ENCODE data around the gene TRAF4. TPM values are rescaled to one million over a fixed set of nuclear protein-coding genes. Genes with fewer than 3 reads are reported as not detected.

The TRAF4 gene
- total and polyA plus RNA-seq, 9 of the 15 experiments (the other 6 are each of a cell fraction or from before 2014, with no cell fraction given), result 2.4 to 147 (median 72.4) TPM

DNA sequence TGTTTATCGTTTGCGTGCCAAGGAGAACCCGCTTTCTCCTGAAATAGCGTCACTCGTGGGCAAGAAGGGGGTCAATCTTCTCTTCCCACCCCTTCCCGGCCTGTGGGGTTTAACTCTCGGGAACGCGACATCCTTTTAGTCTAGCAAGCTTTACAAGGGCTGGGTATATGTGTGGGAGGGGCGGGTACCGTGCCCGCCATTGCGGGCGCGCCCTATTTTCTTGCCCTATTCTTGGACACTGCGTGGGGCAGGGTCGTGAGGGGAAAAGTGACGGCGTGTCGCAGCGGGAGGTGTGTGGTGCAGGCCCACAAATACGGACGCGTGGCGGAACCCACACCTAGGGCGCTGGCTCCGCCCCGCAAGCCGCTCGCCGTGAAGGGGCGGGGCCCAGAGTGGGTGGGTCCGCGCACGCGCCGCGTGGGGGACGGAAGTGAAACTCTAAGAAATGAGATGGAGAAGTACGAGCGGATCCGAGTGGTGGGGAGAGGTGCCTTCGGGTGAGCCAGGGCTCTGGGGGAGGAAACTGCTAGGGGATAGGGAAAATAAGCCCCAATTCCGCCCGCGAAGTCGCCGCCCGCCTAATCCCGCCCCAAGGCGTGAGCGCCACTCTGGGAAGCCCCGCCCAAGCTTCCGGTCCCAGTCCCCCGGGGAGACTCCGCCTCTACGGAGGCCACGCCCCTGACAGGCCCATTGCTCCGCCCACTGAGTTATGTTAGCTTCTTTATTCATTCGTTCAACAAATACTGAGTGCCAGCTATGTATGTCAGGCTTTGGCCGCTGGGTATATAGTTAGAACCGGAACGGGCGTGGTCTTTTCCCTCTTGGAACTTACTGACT lies 15.2 kb upstream of the TRAF4 start, which contains the start of gene NEK8 (continued):
- TF ChIP-seq KDM4B (IDR thresholded peaks at IDR 0.05; ENCODE audit: borderline replicate concordance in 2 of 2, low read depth in 1 of 2) (peak in 1 of 2 experiments; percentile 11; a peak in 1 of 4 replicates), TEAD1 (CRISPR knock-in tag; IDR thresholded peaks at IDR 0.05) (peak in 1 of 2 experiments; percentile 76; a peak in 1 of 4 replicates), ZNF431 (CRISPR knock-in tag; IDR thresholded peaks at IDR 0.05) (0 out of 2 replicates have a peak, but pooled peaks have one; percentile 36), RBFOX2 (IDR thresholded peaks at IDR 0.05; ENCODE audit: low read depth, low read length) (peak; percentile 95), MAZ (CRISPR knock-in tag; conservative IDR thresholded peaks at IDR 0.05 in 1 of 2, IDR thresholded peaks at IDR 0.05 in 1 of 2) (peak in 1 of 2 experiments; percentile 75), SMARCA4 (IDR thresholded peaks at IDR 0.05) (0 out of 2 replicates have a peak, but pooled peaks have one; percentile 23), PCBP1 (IDR thresholded peaks at IDR 0.05; ENCODE audit: low read depth, low read length, poor library complexity, severe bottlenecking) (peak; percentile 86), ZNF143 (CRISPR knock-in tag; IDR thresholded peaks at IDR 0.05) (peak; percentile 47), ZBTB7A (IDR thresholded peaks at IDR 0.05; ENCODE audit: borderline replicate concordance, control insufficient read depth, low read depth, low read length) (peak; percentile 78; the same call in 1 of the 2 replicates), PML (IDR thresholded peaks at IDR 0.05; ENCODE audit: low read length) (peak; percentile 71), POLR2A (conservative IDR thresholded peaks at IDR 0.05) (peak; percentile 91)
- TF ChIP-seq, protein P1, sequence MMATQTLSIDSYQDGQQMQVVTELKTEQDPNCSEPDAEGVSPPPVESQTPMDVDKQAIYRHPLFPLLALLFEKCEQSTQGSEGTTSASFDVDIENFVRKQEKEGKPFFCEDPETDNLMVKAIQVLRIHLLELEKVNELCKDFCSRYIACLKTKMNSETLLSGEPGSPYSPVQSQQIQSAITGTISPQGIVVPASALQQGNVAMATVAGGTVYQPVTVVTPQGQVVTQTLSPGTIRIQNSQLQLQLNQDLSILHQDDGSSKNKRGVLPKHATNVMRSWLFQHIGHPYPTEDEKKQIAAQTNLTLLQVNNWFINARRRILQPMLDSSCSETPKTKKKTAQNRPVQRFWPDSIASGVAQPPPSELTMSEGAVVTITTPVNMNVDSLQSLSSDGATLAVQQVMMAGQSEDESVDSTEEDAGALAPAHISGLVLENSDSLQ (IDR thresholded peaks at IDR 0.05), result peak; percentile 88
- TF ChIP-seq, protein P2, sequence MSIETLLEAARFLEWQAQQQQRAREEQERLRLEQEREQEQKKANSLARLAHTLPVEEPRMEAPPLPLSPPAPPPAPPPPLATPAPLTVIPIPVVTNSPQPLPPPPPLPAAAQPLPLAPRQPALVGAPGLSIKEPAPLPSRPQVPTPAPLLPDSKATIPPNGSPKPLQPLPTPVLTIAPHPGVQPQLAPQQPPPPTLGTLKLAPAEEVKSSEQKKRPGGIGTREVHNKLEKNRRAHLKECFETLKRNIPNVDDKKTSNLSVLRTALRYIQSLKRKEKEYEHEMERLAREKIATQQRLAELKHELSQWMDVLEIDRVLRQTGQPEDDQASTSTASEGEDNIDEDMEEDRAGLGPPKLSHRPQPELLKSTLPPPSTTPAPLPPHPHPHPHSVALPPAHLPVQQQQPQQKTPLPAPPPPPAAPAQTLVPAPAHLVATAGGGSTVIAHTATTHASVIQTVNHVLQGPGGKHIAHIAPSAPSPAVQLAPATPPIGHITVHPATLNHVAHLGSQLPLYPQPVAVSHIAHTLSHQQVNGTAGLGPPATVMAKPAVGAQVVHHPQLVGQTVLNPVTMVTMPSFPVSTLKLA (conservative IDR thresholded peaks at IDR 0.05), result no peak
- TF ChIP-seq, protein P3, sequence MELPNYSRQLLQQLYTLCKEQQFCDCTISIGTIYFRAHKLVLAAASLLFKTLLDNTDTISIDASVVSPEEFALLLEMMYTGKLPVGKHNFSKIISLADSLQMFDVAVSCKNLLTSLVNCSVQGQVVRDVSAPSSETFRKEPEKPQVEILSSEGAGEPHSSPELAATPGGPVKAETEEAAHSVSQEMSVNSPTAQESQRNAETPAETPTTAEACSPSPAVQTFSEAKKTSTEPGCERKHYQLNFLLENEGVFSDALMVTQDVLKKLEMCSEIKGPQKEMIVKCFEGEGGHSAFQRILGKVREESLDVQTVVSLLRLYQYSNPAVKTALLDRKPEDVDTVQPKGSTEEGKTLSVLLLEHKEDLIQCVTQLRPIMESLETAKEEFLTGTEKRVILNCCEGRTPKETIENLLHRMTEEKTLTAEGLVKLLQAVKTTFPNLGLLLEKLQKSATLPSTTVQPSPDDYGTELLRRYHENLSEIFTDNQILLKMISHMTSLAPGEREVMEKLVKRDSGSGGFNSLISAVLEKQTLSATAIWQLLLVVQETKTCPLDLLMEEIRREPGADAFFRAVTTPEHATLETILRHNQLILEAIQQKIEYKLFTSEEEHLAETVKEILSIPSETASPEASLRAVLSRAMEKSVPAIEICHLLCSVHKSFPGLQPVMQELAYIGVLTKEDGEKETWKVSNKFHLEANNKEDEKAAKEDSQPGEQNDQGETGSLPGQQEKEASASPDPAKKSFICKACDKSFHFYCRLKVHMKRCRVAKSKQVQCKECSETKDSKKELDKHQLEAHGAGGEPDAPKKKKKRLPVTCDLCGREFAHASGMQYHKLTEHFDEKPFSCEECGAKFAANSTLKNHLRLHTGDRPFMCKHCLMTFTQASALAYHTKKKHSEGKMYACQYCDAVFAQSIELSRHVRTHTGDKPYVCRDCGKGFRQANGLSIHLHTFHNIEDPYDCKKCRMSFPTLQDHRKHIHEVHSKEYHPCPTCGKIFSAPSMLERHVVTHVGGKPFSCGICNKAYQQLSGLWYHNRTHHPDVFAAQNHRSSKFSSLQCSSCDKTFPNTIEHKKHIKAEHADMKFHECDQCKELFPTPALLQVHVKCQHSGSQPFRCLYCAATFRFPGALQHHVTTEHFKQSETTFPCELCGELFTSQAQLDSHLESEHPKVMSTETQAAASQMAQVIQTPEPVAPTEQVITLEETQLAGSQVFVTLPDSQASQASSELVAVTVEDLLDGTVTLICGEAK (IDR thresholded peaks at IDR 0.05), result peak; percentile 80
- TF ChIP-seq, protein P3 (CRISPR knock-in tag; IDR thresholded peaks at IDR 0.05), result no peak

All from K562 (cell line).